ENCODE measurements around the gene SLC8A1.

The SLC8A1 gene

GRCh38 chr2:40352703-40353099 lies 99.2 kb downstream of the SLC8A1 start:
- H3K4me1 ChIP-seq (ENCODE audit: insufficient read depth, low read length), result no peaks in the 10 kb centered on the region
- no peak for ATAC-seq (ENCODE audit: insufficient read depth, low read depth)
- H3K4me2 ChIP-seq (ENCODE audit: insufficient read depth, low read length), result no peak overlapping the region
- TF ChIP-seq, protein P1, sequence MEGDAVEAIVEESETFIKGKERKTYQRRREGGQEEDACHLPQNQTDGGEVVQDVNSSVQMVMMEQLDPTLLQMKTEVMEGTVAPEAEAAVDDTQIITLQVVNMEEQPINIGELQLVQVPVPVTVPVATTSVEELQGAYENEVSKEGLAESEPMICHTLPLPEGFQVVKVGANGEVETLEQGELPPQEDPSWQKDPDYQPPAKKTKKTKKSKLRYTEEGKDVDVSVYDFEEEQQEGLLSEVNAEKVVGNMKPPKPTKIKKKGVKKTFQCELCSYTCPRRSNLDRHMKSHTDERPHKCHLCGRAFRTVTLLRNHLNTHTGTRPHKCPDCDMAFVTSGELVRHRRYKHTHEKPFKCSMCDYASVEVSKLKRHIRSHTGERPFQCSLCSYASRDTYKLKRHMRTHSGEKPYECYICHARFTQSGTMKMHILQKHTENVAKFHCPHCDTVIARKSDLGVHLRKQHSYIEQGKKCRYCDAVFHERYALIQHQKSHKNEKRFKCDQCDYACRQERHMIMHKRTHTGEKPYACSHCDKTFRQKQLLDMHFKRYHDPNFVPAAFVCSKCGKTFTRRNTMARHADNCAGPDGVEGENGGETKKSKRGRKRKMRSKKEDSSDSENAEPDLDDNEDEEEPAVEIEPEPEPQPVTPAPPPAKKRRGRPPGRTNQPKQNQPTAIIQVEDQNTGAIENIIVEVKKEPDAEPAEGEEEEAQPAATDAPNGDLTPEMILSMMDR (IDR thresholded peaks at IDR 0.05; ENCODE audit: borderline replicate concordance, extremely low read depth, low read length, poor library complexity, severe bottlenecking), result no peak
- TF ChIP-seq EZH2 (IDR thresholded peaks at IDR 0.05; ENCODE audit: borderline replicate concordance, low read depth, low read length, severe bottlenecking), result no peak
- H3K27ac ChIP-seq (ENCODE audit: low read length), result no peak overlapping the region
- no peaks in the 10 kb centered on the region for H3K9me3 ChIP-seq (ENCODE audit: insufficient read depth, low read length, severe bottlenecking)
- H3K36me3 ChIP-seq (ENCODE audit: insufficient read depth, low read length), result 0 out of 2 replicates have a peak, but pooled peaks cover 3% of the 10 kb centered on the region
- H4K20me1 ChIP-seq (ENCODE audit: insufficient read depth, low read length), result no peaks in the 10 kb centered on the region
- no peak overlapping the region for H2AFZ ChIP-seq (ENCODE audit: low read depth, low read length)
- H3K79me2 ChIP-seq (ENCODE audit: insufficient read depth, low read length), result peaks cover 13% of the 10 kb centered on the region
- no peak overlapping the region for H3K4me3 ChIP-seq (ENCODE audit: low read depth in 1 of 2, low read length in 2 of 2)
- DNase-seq, result no peak
- H3K9ac ChIP-seq (ENCODE audit: low read depth, low read length), result no peak overlapping the region
- H3K27me3 ChIP-seq (ENCODE audit: insufficient read depth, low read length, poor library complexity), result no peaks in the 10 kb centered on the region

DNA sequence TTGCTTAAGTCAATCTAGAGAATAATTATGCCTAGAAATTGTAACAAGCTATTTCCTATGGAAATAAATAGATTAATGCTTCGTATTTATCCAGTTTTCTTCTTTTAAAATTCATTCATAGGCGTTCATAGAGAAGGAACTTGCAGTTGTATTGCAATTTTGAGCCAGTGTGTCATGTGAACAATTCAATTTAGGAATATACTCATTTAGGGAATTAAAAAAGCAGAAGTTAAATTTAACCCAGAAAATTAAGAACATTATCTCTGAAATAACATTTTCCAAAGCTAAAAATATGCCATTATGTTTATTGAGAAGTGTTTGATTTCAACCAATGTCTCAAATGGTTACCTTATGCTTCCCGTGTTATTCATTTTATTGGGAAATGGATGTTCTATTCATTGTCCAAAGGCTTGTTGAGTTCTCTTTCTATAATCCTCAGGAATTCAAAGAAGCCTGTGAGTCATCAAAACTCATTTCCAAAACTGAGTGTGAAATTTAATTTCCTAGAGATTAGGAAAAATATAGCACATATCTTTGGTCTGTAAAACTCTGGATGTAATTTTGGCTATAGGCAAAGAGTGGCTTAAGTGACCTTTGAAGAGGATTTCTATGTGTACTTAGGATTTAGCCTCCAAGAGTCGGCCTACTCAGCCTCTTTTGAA lies 99.7 kb downstream of the SLC8A1 start:
- no peaks in the 10 kb centered on the region for H3K9me3 ChIP-seq (ENCODE audit: insufficient read depth, low read length, severe bottlenecking)
- H3K79me2 ChIP-seq (ENCODE audit: insufficient read depth, low read length), result peaks cover 13% of the 10 kb centered on the region
- no peak overlapping the region for H3K4me3 ChIP-seq (ENCODE audit: low read depth in 1 of 2, low read length in 2 of 2)
- H3K27me3 ChIP-seq (ENCODE audit: insufficient read depth, low read length, poor library complexity), result no peaks in the 10 kb centered on the region
- H3K27ac ChIP-seq (ENCODE audit: low read length), result no peak overlapping the region
- H2AFZ ChIP-seq (ENCODE audit: low read depth, low read length), result no peak overlapping the region
- H3K4me2 ChIP-seq (ENCODE audit: insufficient read depth, low read length), result no peak overlapping the region
- H3K9ac ChIP-seq (ENCODE audit: low read depth, low read length), result no peak overlapping the region
- no peak for ATAC-seq (ENCODE audit: insufficient read depth, low read depth)
- TF ChIP-seq EZH2 (IDR thresholded peaks at IDR 0.05; ENCODE audit: borderline replicate concordance, low read depth, low read length, severe bottlenecking), result no peak
- TF ChIP-seq, protein P1 (IDR thresholded peaks at IDR 0.05; ENCODE audit: borderline replicate concordance, extremely low read depth, low read length, poor library complexity, severe bottlenecking), result no peak
- peaks cover 3% of the 10 kb centered on the region for H3K4me1 ChIP-seq (ENCODE audit: insufficient read depth, low read length)
- H3K36me3 ChIP-seq (ENCODE audit: insufficient read depth, low read length), result 0 out of 2 replicates have a peak, but pooled peaks cover 3% of the 10 kb centered on the region
- DNase-seq, result no peak
- H4K20me1 ChIP-seq (ENCODE audit: insufficient read depth, low read length), result no peaks in the 10 kb centered on the region

DNA sequence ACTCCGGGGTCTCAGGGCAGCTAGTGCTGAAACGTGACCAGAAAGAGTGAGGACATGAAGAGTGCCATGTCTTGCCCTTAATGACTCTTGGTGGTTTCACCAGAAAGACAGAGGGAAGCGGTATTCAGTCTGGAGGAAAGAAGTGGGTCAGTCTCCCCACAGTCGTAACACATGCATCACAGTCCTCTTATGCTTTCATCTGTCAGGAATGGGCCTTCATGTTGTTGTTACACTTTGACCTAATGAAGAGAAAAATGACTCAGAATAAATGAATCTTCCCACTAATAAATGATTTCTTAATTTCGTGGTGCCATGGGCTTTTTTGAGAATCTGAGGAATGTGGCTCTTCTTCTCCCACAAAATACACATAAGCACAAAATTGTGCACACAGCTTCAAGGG lies 103.2 kb downstream of the SLC8A1 start:
- DNase-seq (no peak), ATAC-seq (ENCODE audit: insufficient read depth, low read depth) (no peak)
- H3K9ac ChIP-seq (ENCODE audit: low read depth, low read length), result no peak overlapping the region
- peaks cover 10% of the 10 kb centered on the region for H3K79me2 ChIP-seq (ENCODE audit: insufficient read depth, low read length)
- no peaks in the 10 kb centered on the region for H3K36me3 ChIP-seq (ENCODE audit: insufficient read depth, low read length)
- peaks cover 16% of the 10 kb centered on the region for H3K4me1 ChIP-seq (ENCODE audit: insufficient read depth, low read length)
- no peak overlapping the region for H3K4me2 ChIP-seq (ENCODE audit: insufficient read depth, low read length)
- no peaks in the 10 kb centered on the region for H4K20me1 ChIP-seq (ENCODE audit: insufficient read depth, low read length)
- H3K27me3 ChIP-seq (ENCODE audit: insufficient read depth, low read length, poor library complexity), result no peaks in the 10 kb centered on the region
- no peak overlapping the region for H3K4me3 ChIP-seq (ENCODE audit: low read depth in 1 of 2, low read length in 2 of 2)
- TF ChIP-seq EZH2 (IDR thresholded peaks at IDR 0.05; ENCODE audit: borderline replicate concordance, low read depth, low read length, severe bottlenecking), result no peak
- TF ChIP-seq, protein P1 (IDR thresholded peaks at IDR 0.05; ENCODE audit: borderline replicate concordance, extremely low read depth, low read length, poor library complexity, severe bottlenecking), result no peak
- H2AFZ ChIP-seq (ENCODE audit: low read depth, low read length), result no peak overlapping the region
- no peak overlapping the region for H3K27ac ChIP-seq (ENCODE audit: low read length)
- H3K9me3 ChIP-seq (ENCODE audit: insufficient read depth, low read length, severe bottlenecking), result no peaks in the 10 kb centered on the region
